ENCODE data around the gene UNC119. TPM values are rescaled to one million over a fixed set of nuclear protein-coding genes. Genes with fewer than 3 reads are reported as not detected.

The UNC119 gene
- total RNA-seq, 2 experiments from 2014 or later, result 48.6 to 50.3 TPM

GRCh38 chr17:28513476-28513875, 38.9 kb downstream of the UNC119 start:
- H3K9me3 Mint-ChIP-seq, result no peaks in the 10 kb centered on the region
- intact Hi-C loops (cut with micrococcal nuclease), result no loop called here
- H3K36me3 Mint-ChIP-seq (ENCODE audit: low read depth), result no peaks in the 10 kb centered on the region
- peaks cover 14% of the 10 kb centered on the region for H3K27me3 Mint-ChIP-seq (ENCODE audit: low read depth)
- H3K4me1 Mint-ChIP-seq (ENCODE audit: low read depth), result no peaks in the 10 kb centered on the region
- H3K27ac Mint-ChIP-seq, result no peak overlapping the region
- CTCF ChIA-PET, result no interaction called here
- DNase-seq, result no peak
- H3K4me3 Mint-ChIP-seq, result no peak overlapping the region

- Mint-ChIP-seq H3K36me3 (ENCODE audit: low read depth) (no peaks in the 10 kb centered on the region), H3K4me3 (no peak overlapping the region), H3K9me3 (no peaks in the 10 kb centered on the region), H3K27me3 (ENCODE audit: low read depth) (peaks cover 20% of the 10 kb centered on the region), H3K4me1 (ENCODE audit: low read depth) (no peaks in the 10 kb centered on the region), H3K27ac (no peak overlapping the region)
- no peak for DNase-seq
- intact Hi-C loops (cut with micrococcal nuclease), result no loop called here
- CTCF ChIA-PET, result no interaction called here
These were observed 40.5 kb downstream of the UNC119 start for GRCh38 chr17:28511858-28512461.

GRCh38 chr17:28509789-28510188, 42.6 kb downstream of the UNC119 start:
- no peaks in the 10 kb centered on the region for H3K4me1 Mint-ChIP-seq (ENCODE audit: low read depth)
- H3K36me3 Mint-ChIP-seq (ENCODE audit: low read depth), result no peaks in the 10 kb centered on the region
- no peaks in the 10 kb centered on the region for H3K9me3 Mint-ChIP-seq
- DNase-seq, result no peak
- intact Hi-C loops (cut with micrococcal nuclease), result no loop called here
- CTCF ChIA-PET, result no interaction called here
- H3K27me3 Mint-ChIP-seq (ENCODE audit: low read depth), result peaks cover 20% of the 10 kb centered on the region
- no peak overlapping the region for H3K4me3 Mint-ChIP-seq
- H3K27ac Mint-ChIP-seq, result no peak overlapping the region

- Mint-ChIP-seq H3K36me3 (ENCODE audit: low read depth) (no peaks in the 10 kb centered on the region), H3K27me3 (ENCODE audit: low read depth) (peaks cover 20% of the 10 kb centered on the region), H3K4me1 (ENCODE audit: low read depth) (no peaks in the 10 kb centered on the region), H3K4me3 (no peak overlapping the region), H3K9me3 (no peaks in the 10 kb centered on the region), H3K27ac (no peak overlapping the region)
- intact Hi-C loops (cut with micrococcal nuclease), result no loop called here
- CTCF ChIA-PET, result no interaction called here
- no peak for DNase-seq
These were observed 44.2 kb downstream of the UNC119 start for GRCh38 chr17:28508211-28508724.

GRCh38 chr17:28507567-28508203, 44.7 kb downstream of the UNC119 start:
- H3K9me3 Mint-ChIP-seq, result no peaks in the 10 kb centered on the region
- no peak for DNase-seq
- no peaks in the 10 kb centered on the region for H3K36me3 Mint-ChIP-seq (ENCODE audit: low read depth)
- no peak overlapping the region for H3K4me3 Mint-ChIP-seq
- no peaks in the 10 kb centered on the region for H3K4me1 Mint-ChIP-seq (ENCODE audit: low read depth)
- intact Hi-C loops (cut with micrococcal nuclease), result no loop called here
- CTCF ChIA-PET, result no interaction called here
- peaks cover 20% of the 10 kb centered on the region for H3K27me3 Mint-ChIP-seq (ENCODE audit: low read depth)
- H3K27ac Mint-ChIP-seq, result no peak overlapping the region

GRCh38 chr17:28506763-28507487, 45.5 kb downstream of the UNC119 start:
- no peak for DNase-seq
- CTCF ChIA-PET, result interaction anchor here (1.2 kb wide), 1 partner anchor 20 kb away, joined by 3 read pairs; no protein-coding TSS in a partner anchor
- no peaks in the 10 kb centered on the region for H3K4me1 Mint-ChIP-seq (ENCODE audit: low read depth)
- no peak overlapping the region for H3K27ac Mint-ChIP-seq
- H3K27me3 Mint-ChIP-seq (ENCODE audit: low read depth), result peaks cover 20% of the 10 kb centered on the region
- no peaks in the 10 kb centered on the region for H3K36me3 Mint-ChIP-seq (ENCODE audit: low read depth)
- H3K9me3 Mint-ChIP-seq, result no peaks in the 10 kb centered on the region
- no peak overlapping the region for H3K4me3 Mint-ChIP-seq
- intact Hi-C loops (cut with micrococcal nuclease), result no loop called here

GRCh38 chr17:28505986-28506665, 46.3 kb downstream of the UNC119 start, which contains the start of gene FOXN1:
TSS of gene FOXN1 (plus strand) at chr17:28506348. CDS start at chr17:28523970, 17,622 bp downstream.
- H3K4me1 Mint-ChIP-seq (ENCODE audit: low read depth), result no peaks in the 10 kb centered on the region
- CTCF ChIA-PET, result interaction anchor here (1.2 kb wide), 1 partner anchor 19 kb away, joined by 3 read pairs; no protein-coding TSS in a partner anchor
- intact Hi-C loops (cut with micrococcal nuclease), result no loop called here

GRCh38 chr17:28503420-28503819, 49.0 kb downstream of the UNC119 start:
- no peak for DNase-seq
- CTCF ChIA-PET, result interaction anchor here (0.8 to 1.2 kb wide), 5 partner anchors 8 to 109 kb away, joined by 3 to 5 read pairs (median 3); no protein-coding TSS in a partner anchor
- Mint-ChIP-seq H3K27me3 (ENCODE audit: low read depth) (peaks cover 6% of the 10 kb centered on the region), H3K27ac (no peak overlapping the region), H3K4me1 (ENCODE audit: low read depth) (no peaks in the 10 kb centered on the region), H3K9me3 (no peaks in the 10 kb centered on the region), H3K4me3 (no peak overlapping the region), H3K36me3 (ENCODE audit: low read depth) (no peaks in the 10 kb centered on the region)
- intact Hi-C loops (cut with micrococcal nuclease), result no loop called here

More at GRCh38 chr17:28505986-28506665, 46.3 kb downstream of the UNC119 start, which contains the start of gene FOXN1:
- H3K27me3 Mint-ChIP-seq (ENCODE audit: low read depth), result peaks cover 20% of the 10 kb centered on the region
- H3K27ac Mint-ChIP-seq, result peak within 1 kb of the TSS; percentile 1
- DNase-seq, result no peak
- H3K36me3 Mint-ChIP-seq (ENCODE audit: low read depth), result no peaks in the 10 kb centered on the region
- no peaks in the 10 kb centered on the region for H3K9me3 Mint-ChIP-seq
- H3K4me3 Mint-ChIP-seq, result no peak within 1 kb of the TSS

- Mint-ChIP-seq H3K36me3 (ENCODE audit: low read depth) (no peaks in the 10 kb centered on the region), H3K9me3 (no peaks in the 10 kb centered on the region), H3K4me3 (no peak overlapping the region), H3K4me1 (ENCODE audit: low read depth) (no peaks in the 10 kb centered on the region), H3K27me3 (ENCODE audit: low read depth) (no peaks in the 10 kb centered on the region), H3K27ac (no peak overlapping the region)
- CTCF ChIA-PET, result interaction anchor here (0.5 to 0.8 kb wide), 3 partner anchors 16 to 197 kb away, joined by 3 to 5 read pairs (median 4); no protein-coding TSS in a partner anchor
- DNase-seq, result no peak
- intact Hi-C loops (cut with micrococcal nuclease), result no loop called here
These were observed 50.8 kb downstream of the UNC119 start for GRCh38 chr17:28501421-28502284.

- no peak for DNase-seq
- no peaks in the 10 kb centered on the region for H3K9me3 Mint-ChIP-seq
- H3K4me1 Mint-ChIP-seq (ENCODE audit: low read depth), result no peaks in the 10 kb centered on the region
- CTCF ChIA-PET, result interaction anchor here (0.5 to 1.2 kb wide), 3 partner anchors 37 to 196 kb away, joined by 3 to 5 read pairs (median 5); no protein-coding TSS in a partner anchor
- no peak overlapping the region for H3K27ac Mint-ChIP-seq
- intact Hi-C loops (cut with micrococcal nuclease), result no loop called here
- no peaks in the 10 kb centered on the region for H3K36me3 Mint-ChIP-seq (ENCODE audit: low read depth)
- no peak overlapping the region for H3K4me3 Mint-ChIP-seq
- H3K27me3 Mint-ChIP-seq (ENCODE audit: low read depth), result no peaks in the 10 kb centered on the region
These were observed 51.6 kb downstream of the UNC119 start for GRCh38 chr17:28500712-28501379.
